Adrenal gland (tissue), 12 donors: Measurements from ENCODE around the gene PSMB3. TPM values are rescaled to one million over a fixed set of nuclear protein-coding genes. Genes with fewer than 3 reads are reported as not detected.

ENCODE experiments used
- DNase-seq, 7 donors: peaks; one replicate each; pipeline ENCODE4 v3.0.0-alpha.2; 2019 to 2020
- H3K27ac ChIP-seq, 5 donors: fragments of 200-600 bp; sonication (generic) in 4 of 5; 1 replicate in 3 of 5; 2 replicates in 2 of 5; pipeline versions ENCODE4 v1.5.1 to v1.8.0; 2016 to 2020; ENCODE audit warnings: mild to moderate bottlenecking in 1 of 5
- H3K27me3 ChIP-seq: fragments of 200-600 bp; 2 replicates; pipeline ENCODE4 v1.8.0; 2021
- H3K36me3 ChIP-seq, 2 donors: fragments of 200-600 bp; replicated peaks in 1 of 2; 1 replicate in 1 of 2; 2 replicates in 1 of 2; pipeline versions ENCODE4 v1.5.1 to v1.8.0; 2018 to 2022
- H3K4me1 ChIP-seq, 2 donors: fragments of 200-600 bp; replicated peaks in 1 of 2; 1 replicate in 1 of 2; 2 replicates in 1 of 2; pipeline versions ENCODE4 v1.5.1 to v1.8.0; 2018 to 2021
- H3K4me3 ChIP-seq, 4 donors: fragments of 200-600 bp; sonication (generic) in 3 of 4; one replicate each; pipeline ENCODE4 v1.5.1; 2016 to 2018
- H3K9me3 ChIP-seq, 3 donors: fragments of 200-600 bp; sonication (generic) in 1 of 3; replicated peaks in 1 of 3; 1 replicate in 2 of 3; 2 replicates in 1 of 3; pipeline versions ENCODE4 v1.5.1 to v1.8.0; 2016 to 2021
- CTCF ChIP-seq, 6 experiments: fragments of 450-650 bp in 4 of 6; fragments of 200-600 bp in 2 of 6; sonication (generic) in 1 of 6; IDR thresholded peaks; 1 replicate in 5 of 6; 2 replicates in 1 of 6; pipeline versions ENCODE4 v1.5.1 to v1.8.0; 2016 to 2021; ENCODE audit warnings: antibody characterized with exemption in 6 of 6, mild to moderate bottlenecking in 2 of 6, moderate library complexity in 1 of 6
- POLR2A ChIP-seq, 2 donors: fragments of 450-650 bp; IDR thresholded peaks; one replicate each; pipeline ENCODE4 v1.6.1; 2017; ENCODE audit warnings: antibody characterized with exemption in 2 of 2, mild to moderate bottlenecking in 2 of 2, moderate library complexity in 1 of 2
- WGBS, 4 donors: extraction: QIAGEN DNeasy Blood & Tissue Kit in 2 of 4; methylation state at CpG; one replicate each; pipeline versions ENCODE4 v1.1.5 to v1.1.7; 2013 to 2017; 5-methylcytosine and 5-hydroxymethylcytosine counted together
- intact Hi-C, 2 donors: fragments of 100-400 bp; cut with DNase I; formaldehyde crosslinking; loops; one replicate each; pipeline versions ENCODE4 v1.14.1 to v1.15.0; 2022 to 2023
- polyA plus RNA-seq, 3 donors: library from polyadenylated mRNA; stranded (reverse); fragments of 200-250 nt in 2 of 3; fragments of 350-450 nt in 1 of 3; fragmentation: Illumina TruSeq in 1 of 3; extraction: RNeasy Lipid Tissue Mini Kit (QIAGEN cat#74804) in 1 of 3; gene quantifications; one replicate each; pipeline ENCODE4 v1.2.3, GENCODE V29; 2013 to 2014
- total RNA-seq, 9 donors: library from RNA; depleted of rRNA in 4 of 9; stranded (reverse); fragments of >200 nt in 4 of 9; fragments of 120-200 nt in 1 of 9; fragmentation: NEBNext Ultra II Directional in 1 of 9; extraction: Animal tissue kit (Norgen Biotek cat#: 25700) in 1 of 9; gene quantifications; one replicate each; pipeline versions ENCODE4 v1.1.0 to v1.2.4, GENCODE V29; 2013 to 2023
- donor health status: healthy with polysubstance abuse.
- donor health status: Bipolar disorder and iron deficiency.
- donor health status: DM: yes; HTN: yes; CAD: no.
- donor health status: DM: no; HTN: no; CAD: no.
- donor health status: DM: no; HTN: no; CAD: no.
- donor health status: DM: yes; HTN: yes; CAD: no.

Gene PSMB3
- total and polyA plus RNA-seq, 12 donors: 138 to 556 (median 242) TPM

DNA sequence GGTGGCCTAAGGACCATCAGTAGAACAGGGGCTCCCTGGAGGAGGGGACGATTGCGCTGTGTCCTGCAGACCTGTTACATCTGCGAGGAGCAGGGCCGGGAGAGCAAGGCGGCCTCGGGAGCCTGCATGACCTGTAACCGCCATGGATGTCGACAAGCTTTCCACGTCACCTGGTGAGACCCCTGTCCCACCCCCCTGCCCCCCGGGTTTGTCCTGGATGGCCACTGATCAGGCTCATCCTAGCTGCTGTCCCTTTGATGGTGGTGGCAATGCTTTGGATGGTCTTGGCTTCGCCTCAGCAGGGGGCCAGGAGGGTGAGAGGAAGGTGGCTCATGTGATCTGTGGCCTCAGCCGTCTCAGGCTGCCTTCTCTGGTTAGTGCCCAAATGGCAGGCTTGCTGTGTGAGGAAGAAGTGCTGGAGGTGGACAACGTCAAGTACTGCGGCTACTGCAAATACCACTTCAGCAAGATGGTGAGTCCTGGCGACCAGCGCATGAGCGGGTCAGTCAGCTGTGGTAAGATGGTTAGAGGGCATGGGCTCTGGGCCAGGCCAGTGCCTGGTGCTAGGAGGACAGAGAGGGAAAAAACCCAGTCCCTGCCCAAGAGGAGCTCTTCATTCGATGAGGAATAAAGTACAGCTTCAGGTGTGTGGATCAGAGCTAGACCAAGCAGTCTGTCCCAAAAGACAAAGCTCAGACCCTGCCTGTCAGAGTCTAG is 43.3 kb upstream of the PSMB3 start:
- no peak overlapping the region for H3K4me3 ChIP-seq
- intact Hi-C loops: no loop called here
- peaks cover 0 to 67% of the 10 kb centered on the region in 2 donors for H3K36me3 ChIP-seq
- no peak for DNase-seq
- H3K4me1 ChIP-seq: peaks cover 8 to 20% of the 10 kb centered on the region in 2 donors
- no peak overlapping the region for H3K27ac ChIP-seq
- no peaks in the 10 kb centered on the region for H3K27me3 ChIP-seq
- TF ChIP-seq CTCF (IDR thresholded peaks at IDR 0.05) (no peak), POLR2A (IDR thresholded peaks at IDR 0.05) (no peak)
- no peaks in the 10 kb centered on the region for H3K9me3 ChIP-seq
- WGBS, 4 donors: 87 to 92% (median 88%) methylated on average over 16 to 18 of the region's 18 CpGs

GRCh38 chr17:38709864-38710603 is 42.5 kb upstream of the PSMB3 start:
- 79 to 88% (median 86%) methylated on average over 12 to 13 of the region's 13 CpGs for WGBS, 4 donors
- no peak overlapping the region for H3K4me3 ChIP-seq
- H3K36me3 ChIP-seq: peaks cover 0 to 73% of the 10 kb centered on the region in 2 donors
- H3K9me3 ChIP-seq: no peaks in the 10 kb centered on the region
- no peak for DNase-seq
- H3K27ac ChIP-seq: no peak overlapping the region
- intact Hi-C loops: no loop called here
- no peak for TF ChIP-seq CTCF (IDR thresholded peaks at IDR 0.05)
- TF ChIP-seq POLR2A (IDR thresholded peaks at IDR 0.05): no peak
- H3K4me1 ChIP-seq: peaks cover 8 to 20% of the 10 kb centered on the region in 2 donors
- H3K27me3 ChIP-seq: no peaks in the 10 kb centered on the region

DNA sequence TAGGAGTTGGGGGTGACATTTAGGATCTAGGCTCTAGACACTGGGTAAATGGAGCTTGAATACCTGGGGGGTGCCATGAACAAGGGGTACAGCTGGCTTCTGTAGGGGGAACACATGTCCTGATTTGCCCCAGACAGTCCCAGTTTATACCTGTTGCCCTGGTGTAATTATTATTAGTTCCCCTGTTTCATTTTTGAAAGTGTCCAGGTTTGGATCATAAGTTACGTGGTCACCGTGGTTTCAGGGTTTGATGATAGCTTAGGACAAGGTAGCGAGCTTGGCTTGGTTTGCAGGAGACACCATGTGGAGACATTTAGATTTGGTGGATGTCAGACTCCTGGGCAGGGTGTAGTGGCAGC is 42.0 kb upstream of the PSMB3 start:
- H3K27ac ChIP-seq: no peak overlapping the region
- 84 to 95% (median 94%) methylated on average over 3 of the region's 3 CpGs for WGBS, 4 donors
- peaks cover 0 to 78% of the 10 kb centered on the region in 2 donors for H3K36me3 ChIP-seq
- H3K27me3 ChIP-seq: no peaks in the 10 kb centered on the region
- intact Hi-C loops: no loop called here
- H3K9me3 ChIP-seq: no peaks in the 10 kb centered on the region
- no peak overlapping the region for H3K4me3 ChIP-seq
- DNase-seq: no peak
- peaks cover 8 to 20% of the 10 kb centered on the region in 2 donors for H3K4me1 ChIP-seq
- TF ChIP-seq CTCF (IDR thresholded peaks at IDR 0.05): no peak
- no peak for TF ChIP-seq POLR2A (IDR thresholded peaks at IDR 0.05)

DNA sequence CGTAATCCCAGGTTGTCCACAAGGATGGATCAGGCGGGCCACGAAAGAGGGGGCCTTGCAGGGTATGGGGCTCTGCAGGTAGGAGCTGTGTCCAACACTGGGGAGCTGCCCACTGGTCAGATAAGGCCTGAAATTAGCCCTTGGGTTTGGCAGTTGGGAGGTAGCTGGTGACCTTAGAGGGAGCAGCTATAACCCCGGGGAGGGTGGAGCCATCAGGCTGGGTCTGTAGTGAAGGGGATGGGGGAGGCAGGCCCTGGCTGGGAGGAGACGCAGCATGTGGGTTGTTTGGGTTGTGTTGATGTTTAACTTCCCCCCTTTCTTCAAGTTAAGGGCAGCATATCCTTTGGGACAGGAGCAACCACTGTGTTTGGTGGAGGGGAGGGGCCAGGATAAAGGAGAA is 41.6 kb upstream of the PSMB3 start:
- peaks cover 8 to 20% of the 10 kb centered on the region in 2 donors for H3K4me1 ChIP-seq
- peaks cover 0 to 82% of the 10 kb centered on the region in 2 donors for H3K36me3 ChIP-seq
- no peaks in the 10 kb centered on the region for H3K9me3 ChIP-seq
- TF ChIP-seq POLR2A (IDR thresholded peaks at IDR 0.05) (no peak), CTCF (IDR thresholded peaks at IDR 0.05) (no peak)
- 87 to 91% (median 89%) methylated on average over 4 to 5 of the region's 5 CpGs for WGBS, 4 donors
- H3K27ac ChIP-seq: no peak overlapping the region
- intact Hi-C loops: no loop called here
- DNase-seq: no peak
- no peak overlapping the region for H3K4me3 ChIP-seq
- H3K27me3 ChIP-seq: no peaks in the 10 kb centered on the region
